ENCODE data around the gene PXK.

DNA sequence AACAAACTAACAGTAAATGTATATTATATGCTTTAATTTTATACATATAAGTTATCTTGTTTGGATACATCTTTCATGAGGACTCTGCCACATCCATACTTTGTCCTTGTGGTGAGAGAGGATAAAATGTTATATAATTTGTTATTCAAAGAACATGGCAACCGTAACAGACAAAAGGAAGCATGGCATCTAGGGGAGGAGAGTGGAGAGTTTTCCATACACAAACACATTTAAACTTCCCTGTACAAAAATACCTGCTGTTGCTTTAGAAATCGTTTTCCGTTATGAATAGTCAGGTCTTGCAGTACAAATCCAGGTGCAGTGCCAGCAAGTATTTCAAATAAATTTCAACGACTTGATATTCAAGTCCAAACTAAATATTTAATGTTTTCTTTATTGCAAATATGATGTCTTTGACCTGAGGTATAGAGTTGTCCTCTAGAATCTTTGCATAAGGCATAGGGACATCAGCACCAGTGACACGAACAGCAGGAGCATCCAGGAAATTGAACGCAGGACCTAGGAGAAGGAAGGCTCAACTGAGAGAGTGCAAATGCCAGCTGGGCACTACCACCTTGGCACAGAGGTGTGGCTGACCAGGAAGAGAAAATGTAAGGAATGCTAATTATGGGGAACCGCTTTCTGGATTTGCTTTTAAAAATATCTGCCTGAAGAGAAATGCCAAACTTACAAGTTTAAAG is 95.1 kb downstream of the PXK start:
- TF ChIP-seq, protein P1, sequence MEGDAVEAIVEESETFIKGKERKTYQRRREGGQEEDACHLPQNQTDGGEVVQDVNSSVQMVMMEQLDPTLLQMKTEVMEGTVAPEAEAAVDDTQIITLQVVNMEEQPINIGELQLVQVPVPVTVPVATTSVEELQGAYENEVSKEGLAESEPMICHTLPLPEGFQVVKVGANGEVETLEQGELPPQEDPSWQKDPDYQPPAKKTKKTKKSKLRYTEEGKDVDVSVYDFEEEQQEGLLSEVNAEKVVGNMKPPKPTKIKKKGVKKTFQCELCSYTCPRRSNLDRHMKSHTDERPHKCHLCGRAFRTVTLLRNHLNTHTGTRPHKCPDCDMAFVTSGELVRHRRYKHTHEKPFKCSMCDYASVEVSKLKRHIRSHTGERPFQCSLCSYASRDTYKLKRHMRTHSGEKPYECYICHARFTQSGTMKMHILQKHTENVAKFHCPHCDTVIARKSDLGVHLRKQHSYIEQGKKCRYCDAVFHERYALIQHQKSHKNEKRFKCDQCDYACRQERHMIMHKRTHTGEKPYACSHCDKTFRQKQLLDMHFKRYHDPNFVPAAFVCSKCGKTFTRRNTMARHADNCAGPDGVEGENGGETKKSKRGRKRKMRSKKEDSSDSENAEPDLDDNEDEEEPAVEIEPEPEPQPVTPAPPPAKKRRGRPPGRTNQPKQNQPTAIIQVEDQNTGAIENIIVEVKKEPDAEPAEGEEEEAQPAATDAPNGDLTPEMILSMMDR (IDR thresholded peaks at IDR 0.05): no peak
- no peak for TF ChIP-seq POLR2A (IDR thresholded peaks at IDR 0.05)
